RWPE1 (cell line): ENCODE measurements around the gene KIAA1614.

Experiments used
- CTCF ChIA-PET: fragments of 350-600 bp; sonication (Branson Sonifier 250); formaldehyde crosslinking; extraction: SDS; loops from one replicate; lab custom pipeline; 2021; lab: Yijun Ruan, JAX
- POLR2A ChIA-PET: fragments of 400-600 bp; formaldehyde crosslinking; extraction: SDS; loops from one replicate; lab custom pipeline; 2020; ENCODE audit warnings: antibody characterized with exemption; ENCODE audit not compliant: low non-redundant PET; lab: Yijun Ruan, JAX
- DNase-seq: peaks from one replicate; pipeline ENCODE4 v3.0.0; 2012; ENCODE audit warnings: low spot score
- H3K27ac ChIP-seq: fragments of 450-650 bp; 2 replicates; pipeline ENCODE4 v1.5.1; 2017
- CTCF ChIP-seq: fragments of 450-650 bp; conservative IDR thresholded peaks from 2 replicates; pipeline ENCODE4 v1.5.1; 2017; ENCODE audit warnings: low read depth, mild to moderate bottlenecking

Gene KIAA1614

GRCh38 chr1:180922631-180923015 is 9.9 kb downstream of the KIAA1614 start:
- ChIA-PET POLR2A (interaction anchor here (0.5 kb wide), 1 partner anchor 99 kb away, joined by 3 read pairs; no protein-coding TSS in a partner anchor), CTCF (interaction anchor here (0.6 to 0.9 kb wide), 2 partner anchors 40 to 1714 kb away, joined by 3 read pairs; no protein-coding TSS in a partner anchor)
- H3K27ac ChIP-seq, result peak overlapping the region; percentile 77

GRCh38 chr1:180923021-180923841 is 10.5 kb downstream of the KIAA1614 start:
- no peak for TF ChIP-seq CTCF
- POLR2A ChIA-PET, result interaction anchor here (0.5 kb wide), 1 partner anchor 99 kb away, joined by 3 read pairs; no protein-coding TSS in a partner anchor
- CTCF ChIA-PET, result interaction anchor here (0.6 to 0.9 kb wide), 2 partner anchors 17 to 41 kb away, joined by 3 read pairs; no protein-coding TSS in a partner anchor
- peak overlapping the region; percentile 77 for H3K27ac ChIP-seq
- peak; percentile 44 for DNase-seq

More at GRCh38 chr1:180922631-180923015, 9.9 kb downstream of the KIAA1614 start:
- DNase-seq, result no peak
- no peak for TF ChIP-seq CTCF

GRCh38 chr1:180923887-180924286 is 11.2 kb downstream of the KIAA1614 start:
- H3K27ac ChIP-seq, result peak overlapping the region; percentile 77
- DNase-seq, result no peak
- ChIA-PET POLR2A (no interaction called here), CTCF (interaction anchor here (0.6 to 0.9 kb wide), 2 partner anchors 17 to 42 kb away, joined by 3 read pairs; no protein-coding TSS in a partner anchor)
- no peak for TF ChIP-seq CTCF

GRCh38 chr1:180924939-180925338 is 12.2 kb downstream of the KIAA1614 start:
- no peak for TF ChIP-seq CTCF
- no peak for DNase-seq
- CTCF ChIA-PET, result interaction anchor here (0.6 to 0.7 kb wide), 2 partner anchors 21 to 39 kb away, joined by 3 read pairs; no protein-coding TSS in a partner anchor
- POLR2A ChIA-PET, result no interaction called here
- H3K27ac ChIP-seq, result no peak overlapping the region

GRCh38 chr1:180925471-180926051 is 12.9 kb downstream of the KIAA1614 start:
- CTCF ChIA-PET, result interaction anchor here (0.7 kb wide), 1 partner anchor 38 kb away, joined by 3 read pairs; no protein-coding TSS in a partner anchor
- no peak for TF ChIP-seq CTCF
- POLR2A ChIA-PET, result no interaction called here
- no peak overlapping the region for H3K27ac ChIP-seq
- no peak for DNase-seq
